SH-SY5Y (cell line): ENCODE measurements around the gene KCNAB2.

Experiments
- GATA2 ChIP-seq: IDR thresholded peaks from 2 replicates; pipeline ENCODE4 v1.6.1; 2011; ENCODE audit warnings: mild to moderate bottlenecking, low read depth, low read length
- GATA3 ChIP-seq: IDR thresholded peaks from 2 replicates; pipeline ENCODE4 v1.6.1; 2011; ENCODE audit warnings: low read depth, mild to moderate bottlenecking, low read length, moderate library complexity

GRCh38 chr1:6143395-6143794 is 97.7 kb downstream of the KCNAB2 start:
- no peak for TF ChIP-seq GATA2
- TF ChIP-seq GATA3, result no peak
